ENCODE data around the gene CDC42BPA. TPM values are rescaled to one million over a fixed set of nuclear protein-coding genes. Genes with fewer than 3 reads are reported as not detected.

CDC42BPA gene
- polyA plus RNA-seq, 3 donors, result 0.20 to 0.45 (median 0.39) TPM

GRCh38 chr1:227325156-227325555, 6.9 kb upstream of the CDC42BPA start:
- Mint-ChIP-seq H3K4me1 (no peaks in the 10 kb centered on the region), H3K9me3 (no peaks in the 10 kb centered on the region), H3K27me3 (ENCODE audit: low read depth in 3 of 3) (peaks cover 11 to 25% (median 19%) of the 10 kb centered on the region in 3 donors), H3K4me3 (no peak overlapping the region), H3K36me3 (no peaks in the 10 kb centered on the region), H3K27ac (no peak overlapping the region)
- Histone ChIP-seq H3K9me3 (replicated peaks in 1 of 2; ENCODE audit: control insufficient read depth in 1 of 2, insufficient read depth in 1 of 2, low read length in 2 of 2) (no peaks in the 10 kb centered on the region), H3K79me2 (ENCODE audit: insufficient read depth, low read length) (no peaks in the 10 kb centered on the region), H3K4me1 (ENCODE audit: control insufficient read depth in 1 of 2, insufficient read depth in 2 of 2, low read length in 2 of 2) (no peaks in the 10 kb centered on the region), H3K4me3 (replicated peaks in 1 of 3; ENCODE audit: low read depth in 2 of 3, low read length in 3 of 3) (no peak overlapping the region), H4K20me1 (ENCODE audit: insufficient read depth, low read length) (no peaks in the 10 kb centered on the region), H3K36me3 (replicated peaks in 1 of 2; ENCODE audit: control insufficient read depth in 1 of 2, insufficient read depth in 2 of 2, low read length in 2 of 2) (no peaks in the 10 kb centered on the region), H3K27me3 (ENCODE audit: control insufficient read depth in 2 of 2, insufficient read depth in 2 of 2, low read length in 2 of 2) (peaks cover 10 to 16% of the 10 kb centered on the region in 2 donors), H3K4me2 (replicated peaks; ENCODE audit: extremely low read depth, low read length, poor library complexity, severe bottlenecking) (no peak overlapping the region), H3K27ac (ENCODE audit: low read depth in 1 of 2, low read length in 2 of 2) (no peak overlapping the region), H2AFZ (ENCODE audit: insufficient read depth, low read depth, low read length, poor library complexity, severe bottlenecking) (no peak overlapping the region), H3K9ac (ENCODE audit: insufficient read depth, low read length, poor library complexity, severe bottlenecking) (no peak overlapping the region)
- no peak for DNase-seq
- intact Hi-C loops (cut with micrococcal nuclease), result no loop called here
- TF ChIP-seq CTCF (IDR thresholded peaks at IDR 0.05), result no peak
- no CpG with 5 or more reads among the region's 3 CpGs for WGBS (ENCODE audit: insufficient coverage)

- Histone ChIP-seq H3K27ac (ENCODE audit: low read depth in 1 of 2, low read length in 2 of 2) (no peak overlapping the region), H3K27me3 (ENCODE audit: control insufficient read depth in 2 of 2, insufficient read depth in 2 of 2, low read length in 2 of 2) (peaks cover 20 to 28% of the 10 kb centered on the region in 2 donors), H4K20me1 (ENCODE audit: insufficient read depth, low read length) (no peaks in the 10 kb centered on the region), H3K4me2 (replicated peaks; ENCODE audit: extremely low read depth, low read length, poor library complexity, severe bottlenecking) (no peak overlapping the region), H3K4me3 (replicated peaks in 1 of 3; ENCODE audit: low read depth in 2 of 3, low read length in 3 of 3) (no peak overlapping the region), H3K79me2 (ENCODE audit: insufficient read depth, low read length) (no peaks in the 10 kb centered on the region), H3K9me3 (replicated peaks in 1 of 2; ENCODE audit: control insufficient read depth in 1 of 2, insufficient read depth in 1 of 2, low read length in 2 of 2) (no peaks in the 10 kb centered on the region), H3K4me1 (ENCODE audit: control insufficient read depth in 1 of 2, insufficient read depth in 2 of 2, low read length in 2 of 2) (peaks cover 3% of the 10 kb centered on the region in 2 donors), H3K9ac (ENCODE audit: insufficient read depth, low read length, poor library complexity, severe bottlenecking) (no peak overlapping the region), H2AFZ (ENCODE audit: insufficient read depth, low read depth, low read length, poor library complexity, severe bottlenecking) (no peak overlapping the region), H3K36me3 (replicated peaks in 1 of 2; ENCODE audit: control insufficient read depth in 1 of 2, insufficient read depth in 2 of 2, low read length in 2 of 2) (no peaks in the 10 kb centered on the region)
- peaks cover 3% of the 10 kb centered on the region for H3K4me1 Mint-ChIP-seq
- no peak for TF ChIP-seq CTCF (IDR thresholded peaks at IDR 0.05)
- H3K36me3 Mint-ChIP-seq, result peaks cover 0 to 4% of the 10 kb centered on the region in 2 donors
- intact Hi-C loops (cut with micrococcal nuclease), result no loop called here
- H3K27me3 Mint-ChIP-seq (ENCODE audit: low read depth in 3 of 3), result peaks cover 16 to 37% (median 27%) of the 10 kb centered on the region in 3 donors
- H3K9me3 Mint-ChIP-seq, result peaks cover 0 to 7% (median 0%) of the 10 kb centered on the region in 7 donors
- H3K27ac Mint-ChIP-seq, result no peak overlapping the region
- no peak overlapping the region for H3K4me3 Mint-ChIP-seq
- DNase-seq, result no peak
Measured at GRCh38 chr1:227323967-227324268, 5.6 kb upstream of the CDC42BPA start.
